Thymus (tissue), 11 donors: ENCODE data around the gene ZNF385B. TPM values are rescaled to one million over a fixed set of nuclear protein-coding genes. Genes with fewer than 3 reads are reported as not detected.
"Not testable (repeated sequence)": the region's sequence is repeated elsewhere in the genome, so short reads cannot be mapped to it uniquely, and the experiment has no call there.

Source experiments
- DNase-seq, 9 donors: peaks; one replicate each; pipeline ENCODE4 v3.0.0-alpha.2; 2013; ENCODE audit warnings: low spot score in 9 of 9, low read depth in 6 of 9, missing footprints in 1 of 9
- H3K27ac ChIP-seq, 2 donors: one replicate each; pipeline ENCODE4 v1.5.1; 2013; ENCODE audit warnings: control low read depth in 1 of 2, low read depth in 1 of 2, low read length in 1 of 2, mild to moderate bottlenecking in 1 of 2, moderate library complexity in 1 of 2
- H3K27me3 ChIP-seq, 2 donors: one replicate each; pipeline ENCODE4 v1.5.1; 2013; ENCODE audit warnings: low read length in 1 of 2; ENCODE audit not compliant: control insufficient read depth in 2 of 2, insufficient read depth in 1 of 2
- H3K36me3 ChIP-seq, 2 donors: one replicate each; pipeline ENCODE4 v1.5.1; 2013; ENCODE audit warnings: low read length in 1 of 2, mild to moderate bottlenecking in 1 of 2, moderate library complexity in 1 of 2; ENCODE audit not compliant: control insufficient read depth in 2 of 2, insufficient read depth in 2 of 2
- H3K4me1 ChIP-seq, 2 donors: one replicate each; pipeline ENCODE4 v1.5.1; 2013; ENCODE audit warnings: low read length in 2 of 2; ENCODE audit not compliant: control insufficient read depth in 2 of 2, insufficient read depth in 2 of 2
- H3K4me3 ChIP-seq, 2 donors: one replicate each; pipeline ENCODE4 v1.5.1; 2013; ENCODE audit warnings: low read length in 2 of 2, control low read depth in 1 of 2, mild to moderate bottlenecking in 1 of 2
- H3K9me3 ChIP-seq, 2 donors: one replicate each; pipeline ENCODE4 v1.5.1; 2013; ENCODE audit warnings: low read length in 1 of 2, mild to moderate bottlenecking in 1 of 2; ENCODE audit not compliant: control insufficient read depth in 2 of 2, insufficient read depth in 1 of 2
- WGBS: extraction: QIAGEN DNeasy Blood & Tissue Kit; methylation state at CpG from one replicate; pipeline ENCODE4 v1.1.7; 2013; 5-methylcytosine and 5-hydroxymethylcytosine counted together
- polyA plus RNA-seq: library from polyadenylated mRNA; stranded (reverse); fragments of 200-250 nt; gene quantifications from one replicate; pipeline ENCODE4 v1.2.3, GENCODE V29; 2013
- total RNA-seq: library from RNA; stranded (reverse); fragments of 120-200 nt; gene quantifications from one replicate; pipeline ENCODE4 v1.2.4, GENCODE V29; 2013
- donor health status: healthy.

The ZNF385B gene
- total and polyA plus RNA-seq, 2 donors = 0.14 to 2.0 TPM

DNA sequence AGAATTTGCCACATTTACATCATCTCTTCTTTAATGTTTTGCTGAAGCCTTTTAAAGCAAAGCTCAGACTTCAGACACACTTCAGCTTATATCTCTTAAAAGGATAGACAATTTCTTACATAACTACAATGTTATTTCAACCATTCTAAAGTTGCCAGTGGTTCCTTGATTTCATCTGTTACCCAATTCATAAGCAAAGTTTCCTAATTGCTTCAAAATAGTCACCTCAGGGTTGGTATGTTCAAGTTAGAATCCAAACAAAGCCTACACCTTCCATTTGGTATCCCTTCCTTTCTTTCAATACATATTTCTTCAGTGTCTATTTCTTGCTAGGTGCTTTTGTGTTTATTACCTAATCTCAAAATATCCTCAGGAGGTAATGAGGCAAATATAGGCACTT lies 60.6 kb downstream of the ZNF385B start:
- Histone ChIP-seq H3K9me3 (no peaks in the 10 kb centered on the region), H3K4me1 (no peaks in the 10 kb centered on the region), H3K36me3 (no peaks in the 10 kb centered on the region), H3K27ac (no peak overlapping the region), H3K27me3 (no peaks in the 10 kb centered on the region), H3K4me3 (no peak overlapping the region)
- DNase-seq = no peak

DNA sequence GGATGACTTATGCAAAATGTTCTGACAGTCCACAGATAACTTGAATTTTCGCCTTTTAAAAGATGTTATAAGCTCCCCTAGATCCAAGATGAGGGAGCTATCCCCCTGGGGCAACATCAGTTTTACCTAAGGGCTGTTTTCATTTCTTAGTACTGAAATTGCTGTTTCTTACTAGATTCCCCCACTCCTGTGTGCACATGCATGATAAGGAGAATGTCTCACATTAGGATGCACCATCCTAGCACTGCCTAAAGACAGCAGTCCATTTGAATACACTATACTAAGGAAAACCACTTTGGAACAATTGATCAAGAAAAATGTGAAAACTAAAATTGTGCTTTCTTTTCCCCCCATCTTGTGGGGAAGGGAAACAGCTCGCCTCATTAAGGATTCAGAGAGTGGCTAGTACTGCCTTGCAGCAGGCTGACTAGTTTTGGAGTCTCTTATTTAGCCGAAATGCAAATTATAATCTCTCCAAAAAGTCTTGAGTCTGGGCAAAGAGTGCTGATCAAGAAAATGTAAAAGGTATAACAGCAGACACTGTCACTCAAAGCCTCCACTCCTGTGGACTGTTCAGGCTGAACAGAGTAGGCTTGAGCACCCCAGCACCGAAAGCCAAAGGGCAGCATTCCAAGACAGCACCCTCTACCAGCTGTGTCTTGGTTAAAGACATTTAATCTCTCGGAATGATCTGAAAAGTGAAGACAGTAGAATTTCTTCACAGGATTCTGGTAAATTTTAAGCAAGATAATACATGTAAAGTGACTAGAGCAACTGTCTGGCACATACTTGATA lies 65.0 kb downstream of the ZNF385B start:
- Histone ChIP-seq H3K4me1 (no peaks in the 10 kb centered on the region), H3K27me3 (no peaks in the 10 kb centered on the region), H3K36me3 (no peaks in the 10 kb centered on the region), H3K9me3 (no peaks in the 10 kb centered on the region), H3K27ac (no peak overlapping the region), H3K4me3 (no peak overlapping the region)
- 85% methylated on average over 5 of the region's 5 CpGs for WGBS
- DNase-seq = no peak

DNA sequence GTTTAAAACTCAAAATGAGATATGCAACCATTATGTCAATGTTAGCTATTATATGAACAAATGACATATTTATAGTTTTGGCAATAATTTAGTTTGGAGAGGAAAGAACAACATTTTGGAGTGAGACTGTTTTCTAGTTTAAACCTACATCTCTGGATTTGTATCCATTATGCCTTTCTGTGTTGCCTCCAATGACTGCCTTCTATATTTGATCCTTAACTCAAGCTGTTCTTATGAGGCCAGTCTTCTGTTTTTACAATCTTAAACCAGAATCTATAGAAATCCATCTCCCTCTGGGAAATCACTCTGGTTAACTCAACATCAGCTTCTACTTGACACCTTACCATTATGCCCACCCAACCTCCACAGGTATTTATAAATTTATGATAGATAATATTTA lies 67.5 kb downstream of the ZNF385B start:
- Histone ChIP-seq H3K27me3 (no peaks in the 10 kb centered on the region), H3K36me3 (no peaks in the 10 kb centered on the region), H3K9me3 (no peaks in the 10 kb centered on the region), H3K27ac (no peak overlapping the region), H3K4me3 (no peak overlapping the region), H3K4me1 (no peaks in the 10 kb centered on the region)
- no peak for DNase-seq

DNA sequence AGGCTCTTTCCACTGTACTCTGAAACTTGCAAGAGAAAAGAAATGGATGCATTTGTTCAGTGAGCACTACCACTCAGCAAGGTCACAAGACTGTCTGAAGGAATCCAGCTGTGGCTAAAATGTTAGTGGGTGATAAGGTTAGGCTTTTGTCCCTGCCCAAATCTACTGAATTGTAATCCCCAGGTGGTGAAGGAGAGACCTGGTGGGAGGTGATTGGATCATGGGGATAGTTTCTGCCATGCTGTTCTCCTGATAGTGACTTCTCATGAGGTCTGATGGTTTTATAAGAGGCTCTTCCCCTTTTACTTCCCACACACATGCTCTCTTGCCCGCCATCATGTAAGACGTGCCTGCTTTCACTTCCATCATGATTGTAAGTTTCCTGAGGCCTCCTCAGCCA lies 68.2 kb downstream of the ZNF385B start:
- no peaks in the 10 kb centered on the region for H3K27me3 ChIP-seq
- H3K4me3 ChIP-seq = no peak overlapping the region
- no peaks in the 10 kb centered on the region for H3K36me3 ChIP-seq
- no peaks in the 10 kb centered on the region for H3K9me3 ChIP-seq
- 89% methylated on average over 2 of the region's 2 CpGs for WGBS
- H3K27ac ChIP-seq = no peak overlapping the region
- no peaks in the 10 kb centered on the region for H3K4me1 ChIP-seq
- DNase-seq = no peak

DNA sequence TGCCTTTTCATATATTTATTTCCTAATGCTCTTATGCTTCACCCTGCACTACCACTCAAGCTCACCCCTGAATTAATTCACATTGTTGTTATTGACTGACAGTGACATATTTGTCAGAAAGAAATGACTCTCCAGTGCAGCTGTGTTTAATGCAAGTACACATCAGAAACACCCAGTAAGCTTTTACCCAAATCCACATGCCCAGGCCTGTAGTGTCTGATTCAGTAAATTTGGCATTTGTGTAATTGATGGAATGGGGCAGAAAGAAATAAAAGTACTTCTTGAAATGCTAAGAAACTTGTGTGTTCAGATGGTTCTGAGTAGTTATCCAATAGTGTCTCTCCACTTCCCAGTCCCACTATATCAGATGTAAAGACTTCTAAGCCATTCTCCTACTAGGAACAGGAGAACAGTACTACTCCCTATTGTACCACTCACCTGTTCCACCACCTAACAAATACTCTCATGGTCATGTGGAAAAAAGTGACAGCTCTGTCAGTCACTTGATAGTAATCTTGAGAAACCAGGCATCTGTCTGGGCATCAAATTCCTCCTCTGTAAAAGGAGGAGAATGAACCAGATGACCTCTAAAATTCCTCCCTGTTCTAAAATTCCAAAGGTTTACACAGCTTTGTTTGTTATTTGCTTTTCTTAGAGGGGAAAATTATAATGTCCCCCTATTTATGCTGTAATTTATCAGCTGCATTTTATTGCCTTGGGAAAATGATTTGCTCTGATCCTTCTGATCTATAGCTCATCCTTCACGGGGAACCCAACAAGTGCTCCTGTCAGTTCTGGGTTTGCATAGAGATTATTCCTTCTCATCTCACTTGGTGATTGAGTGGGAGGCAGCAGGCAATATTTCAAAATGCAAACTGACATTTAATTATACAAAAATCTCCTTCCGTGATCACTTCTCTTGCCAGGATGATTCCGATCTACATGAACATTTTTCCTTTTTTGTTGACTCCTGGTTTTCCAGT lies 70.9 kb downstream of the ZNF385B start:
- Histone ChIP-seq H3K27me3 (no peaks in the 10 kb centered on the region), H3K4me3 (no peak overlapping the region), H3K36me3 (no peaks in the 10 kb centered on the region), H3K4me1 (no peaks in the 10 kb centered on the region), H3K9me3 (no peaks in the 10 kb centered on the region), H3K27ac (no peak overlapping the region)
- 91% methylated on average over 3 of the region's 3 CpGs for WGBS
- DNase-seq = no peak

DNA sequence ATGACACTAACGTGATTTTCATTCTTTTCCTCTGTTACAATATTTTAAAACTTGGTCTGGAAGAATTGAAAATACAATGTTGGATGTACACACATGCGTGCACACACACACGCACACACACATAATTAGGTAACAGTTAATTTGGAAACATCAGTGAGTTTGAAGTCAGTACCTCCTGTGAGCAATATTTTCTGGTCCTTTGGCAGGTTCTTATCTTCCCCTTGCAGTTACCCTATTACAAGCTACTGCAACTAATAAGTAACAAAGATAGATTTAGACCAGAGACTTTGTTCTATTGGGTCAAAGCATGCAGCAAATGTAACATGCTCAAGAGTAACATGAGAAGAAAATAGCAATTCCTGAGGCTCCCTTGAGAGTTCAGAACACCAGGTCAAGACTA lies 73.3 kb downstream of the ZNF385B start:
- DNase-seq = no peak
- Histone ChIP-seq H3K36me3 (no peaks in the 10 kb centered on the region), H3K4me1 (no peaks in the 10 kb centered on the region), H3K27me3 (no peaks in the 10 kb centered on the region), H3K27ac (no peak overlapping the region), H3K9me3 (no peaks in the 10 kb centered on the region), H3K4me3 (no peak overlapping the region)
- 97% methylated on average over 3 of the region's 3 CpGs for WGBS

DNA sequence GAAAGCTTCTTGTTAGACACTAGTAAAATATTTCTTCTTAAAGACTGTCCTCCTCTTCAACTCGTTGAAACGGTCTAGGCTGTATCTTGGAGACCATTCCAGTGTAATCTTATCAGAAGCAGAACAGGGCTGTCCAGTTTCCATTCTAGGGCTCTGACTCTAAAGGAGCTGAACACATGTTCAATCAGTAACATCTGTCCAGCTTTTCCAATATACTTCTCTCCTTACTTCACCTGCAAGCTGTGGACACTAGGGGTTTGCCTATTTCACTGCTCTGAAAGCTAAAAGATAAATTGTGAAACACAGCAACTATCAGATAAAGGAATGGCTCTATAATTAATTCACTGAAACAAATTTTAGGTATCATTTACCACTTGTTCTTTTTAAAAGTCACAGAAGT lies 73.8 kb downstream of the ZNF385B start:
- H3K9me3 ChIP-seq = no peaks in the 10 kb centered on the region
- no peaks in the 10 kb centered on the region for H3K27me3 ChIP-seq
- no peak for DNase-seq
- 93% methylated on average over 2 of the region's 2 CpGs for WGBS
- no peak overlapping the region for H3K27ac ChIP-seq
- H3K4me3 ChIP-seq = no peak overlapping the region
- H3K4me1 ChIP-seq = no peaks in the 10 kb centered on the region
- H3K36me3 ChIP-seq = no peaks in the 10 kb centered on the region

DNA sequence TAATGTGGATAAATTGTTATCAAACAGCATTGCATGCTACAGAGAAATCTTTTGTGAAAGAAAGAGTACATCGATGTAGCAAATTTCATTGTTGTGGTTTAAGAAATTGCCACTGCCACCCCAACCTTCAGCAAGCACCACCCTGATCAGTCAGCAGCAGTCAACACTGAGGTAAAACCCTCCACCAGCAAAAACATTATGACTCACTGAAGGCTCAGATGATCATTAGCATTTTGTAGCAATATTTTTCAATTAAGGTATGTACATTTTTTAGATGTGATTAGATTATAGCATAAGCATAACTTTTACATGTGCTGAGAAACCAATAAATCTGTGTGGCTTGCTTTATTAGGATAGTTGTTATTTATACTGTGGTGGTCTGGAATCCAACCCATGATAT lies 75.5 kb downstream of the ZNF385B start:
- Histone ChIP-seq H3K9me3 (no peaks in the 10 kb centered on the region), H3K27ac (no peak overlapping the region), H3K4me3 (no peak overlapping the region), H3K27me3 (no peaks in the 10 kb centered on the region), H3K4me1 (no peaks in the 10 kb centered on the region), H3K36me3 (no peaks in the 10 kb centered on the region)
- 88% methylated on average over 1 of the region's 1 CpG for WGBS
- DNase-seq = no peak

DNA sequence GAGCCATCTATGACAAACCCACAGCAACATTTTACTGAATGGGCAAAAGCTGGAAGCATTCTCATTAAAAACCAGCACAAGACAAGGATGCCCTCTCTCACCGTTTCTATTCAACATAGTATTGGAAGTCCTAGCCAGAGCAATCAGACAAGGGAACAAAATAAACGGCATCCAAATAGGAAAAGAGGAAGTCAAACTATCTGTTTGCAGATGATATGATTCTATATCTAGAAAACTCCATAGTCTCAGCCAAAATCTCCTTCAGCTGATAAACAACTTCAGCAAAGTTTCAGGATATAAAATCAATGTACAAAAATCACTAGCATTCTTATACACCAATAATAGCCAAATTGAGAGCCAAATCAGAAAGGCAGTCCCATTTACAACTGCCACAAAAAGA lies 79.1 kb downstream of the ZNF385B start:
- not testable (repeated sequence) for DNase-seq, H3K9me3 ChIP-seq, H3K4me3 ChIP-seq, H3K36me3 ChIP-seq, H3K27ac ChIP-seq, H3K27me3 ChIP-seq, H3K4me1 ChIP-seq
- 72% methylated on average over 2 of the region's 2 CpGs for WGBS
